ENCODE data around the gene EFNA4. TPM values are rescaled to one million over a fixed set of nuclear protein-coding genes. Genes with fewer than 3 reads are reported as not detected.

EFNA4 gene
- total RNA-seq, 1 experiment from 2014 or later: 17.0 TPM

DNA sequence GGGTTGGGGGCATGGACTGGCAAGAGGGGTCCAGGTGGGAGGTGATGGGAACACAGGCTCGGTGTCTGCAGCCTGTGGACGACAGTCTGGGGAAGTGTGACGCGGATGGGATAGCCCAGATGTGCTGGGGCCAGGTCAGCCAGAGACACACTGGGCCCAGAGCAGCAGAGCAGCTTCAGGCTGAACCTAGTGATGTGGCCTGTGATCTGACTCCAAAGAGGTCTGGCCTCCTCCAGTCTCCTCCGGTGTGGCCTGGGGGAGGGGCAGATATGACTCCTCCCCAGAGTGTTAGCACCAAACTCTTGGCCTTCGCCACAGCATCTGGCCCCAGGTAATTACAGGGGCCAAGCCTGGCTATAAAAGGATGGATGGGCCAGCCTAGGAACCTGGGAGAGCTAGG, 28.6 kb downstream of the EFNA4 start:
- ChIA-PET POLR2A (ENCODE audit: low non-redundant PET) (no interaction called here), CTCF (interaction anchor here (1.0 to 4.1 kb wide), 10 partner anchors 11 to 148 kb away, joined by 3 to 89 read pairs (median 6); partner anchors contain the start of genes KRTCAP2 and TRIM46)
- no peak for TF ChIP-seq EZH2 (IDR thresholded peaks at IDR 0.05; ENCODE audit: borderline replicate concordance, low read depth, low read length, poor library complexity, severe bottlenecking)
- TF ChIP-seq, protein P1, sequence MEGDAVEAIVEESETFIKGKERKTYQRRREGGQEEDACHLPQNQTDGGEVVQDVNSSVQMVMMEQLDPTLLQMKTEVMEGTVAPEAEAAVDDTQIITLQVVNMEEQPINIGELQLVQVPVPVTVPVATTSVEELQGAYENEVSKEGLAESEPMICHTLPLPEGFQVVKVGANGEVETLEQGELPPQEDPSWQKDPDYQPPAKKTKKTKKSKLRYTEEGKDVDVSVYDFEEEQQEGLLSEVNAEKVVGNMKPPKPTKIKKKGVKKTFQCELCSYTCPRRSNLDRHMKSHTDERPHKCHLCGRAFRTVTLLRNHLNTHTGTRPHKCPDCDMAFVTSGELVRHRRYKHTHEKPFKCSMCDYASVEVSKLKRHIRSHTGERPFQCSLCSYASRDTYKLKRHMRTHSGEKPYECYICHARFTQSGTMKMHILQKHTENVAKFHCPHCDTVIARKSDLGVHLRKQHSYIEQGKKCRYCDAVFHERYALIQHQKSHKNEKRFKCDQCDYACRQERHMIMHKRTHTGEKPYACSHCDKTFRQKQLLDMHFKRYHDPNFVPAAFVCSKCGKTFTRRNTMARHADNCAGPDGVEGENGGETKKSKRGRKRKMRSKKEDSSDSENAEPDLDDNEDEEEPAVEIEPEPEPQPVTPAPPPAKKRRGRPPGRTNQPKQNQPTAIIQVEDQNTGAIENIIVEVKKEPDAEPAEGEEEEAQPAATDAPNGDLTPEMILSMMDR (conservative IDR thresholded peaks at IDR 0.05; ENCODE audit: low read depth, low read length): no peak
- intact Hi-C loops (cut with micrococcal nuclease; ENCODE audit: unreplicated experiment): loop anchor here (5.0 kb wide), 1 partner anchor 35 kb away; the partner anchor contains the start of gene EFNA1
- Histone ChIP-seq H3K9me3 (ENCODE audit: low read depth, low read length, poor library complexity, severe bottlenecking) (no peaks in the 10 kb centered on the region), H3K27ac (ENCODE audit: low read depth, low read length, poor library complexity, severe bottlenecking) (no peak overlapping the region), H3K4me1 (ENCODE audit: insufficient read depth, low read length, poor library complexity, severe bottlenecking) (peaks cover 7% of the 10 kb centered on the region), H3K36me3 (ENCODE audit: insufficient read depth, low read length, poor library complexity, severe bottlenecking) (no peaks in the 10 kb centered on the region), H3K27me3 (replicated peaks; ENCODE audit: insufficient read depth, low read depth, low read length, poor library complexity) (no peaks in the 10 kb centered on the region), H3K4me3 (ENCODE audit: low read depth, low read length, poor library complexity, severe bottlenecking) (no peak overlapping the region)
- no TSS peak for BruUV-seq (replicated peaks)
- DNase-seq (ENCODE audit: low spot score): no peak

DNA sequence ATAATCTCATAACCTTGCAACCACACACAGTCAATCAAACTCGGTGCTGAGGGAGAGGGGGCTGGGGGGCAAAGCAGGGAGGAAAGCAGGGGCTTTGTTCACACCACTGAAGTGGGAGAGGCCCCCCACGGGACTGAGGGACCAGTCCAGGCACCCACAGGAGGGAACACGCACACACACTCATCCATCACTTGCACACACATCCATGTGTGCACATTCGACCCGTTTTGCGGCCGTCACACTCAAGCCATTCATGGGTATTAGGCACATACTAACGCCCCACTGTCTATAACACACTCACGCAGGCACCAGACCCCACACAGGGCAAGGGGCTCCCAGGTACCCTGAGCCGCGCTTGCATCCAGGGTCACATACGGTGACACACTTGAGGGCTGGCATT, 29.1 kb downstream of the EFNA4 start:
- ChIA-PET CTCF (interaction anchor here (1.0 kb wide), 1 partner anchor 76 kb away, joined by 4 read pairs; no protein-coding TSS in a partner anchor), POLR2A (ENCODE audit: low non-redundant PET) (no interaction called here)
- H3K4me1 ChIP-seq (ENCODE audit: insufficient read depth, low read length, poor library complexity, severe bottlenecking): peaks cover 7% of the 10 kb centered on the region
- no TSS peak for BruUV-seq (replicated peaks)
- no peaks in the 10 kb centered on the region for H3K27me3 ChIP-seq (replicated peaks; ENCODE audit: insufficient read depth, low read depth, low read length, poor library complexity)
- H3K27ac ChIP-seq (ENCODE audit: low read depth, low read length, poor library complexity, severe bottlenecking): no peak overlapping the region
- H3K4me3 ChIP-seq (ENCODE audit: low read depth, low read length, poor library complexity, severe bottlenecking): no peak overlapping the region
- TF ChIP-seq, protein P1 (conservative IDR thresholded peaks at IDR 0.05; ENCODE audit: low read depth, low read length): no peak
- TF ChIP-seq EZH2 (IDR thresholded peaks at IDR 0.05; ENCODE audit: borderline replicate concordance, low read depth, low read length, poor library complexity, severe bottlenecking): no peak
- DNase-seq (ENCODE audit: low spot score): no peak
- intact Hi-C loops (cut with micrococcal nuclease; ENCODE audit: unreplicated experiment): loop anchor here (5.0 kb wide), 1 partner anchor 35 kb away; the partner anchor contains the start of gene EFNA1
- H3K36me3 ChIP-seq (ENCODE audit: insufficient read depth, low read length, poor library complexity, severe bottlenecking): no peaks in the 10 kb centered on the region
- H3K9me3 ChIP-seq (ENCODE audit: low read depth, low read length, poor library complexity, severe bottlenecking): no peaks in the 10 kb centered on the region

DNA sequence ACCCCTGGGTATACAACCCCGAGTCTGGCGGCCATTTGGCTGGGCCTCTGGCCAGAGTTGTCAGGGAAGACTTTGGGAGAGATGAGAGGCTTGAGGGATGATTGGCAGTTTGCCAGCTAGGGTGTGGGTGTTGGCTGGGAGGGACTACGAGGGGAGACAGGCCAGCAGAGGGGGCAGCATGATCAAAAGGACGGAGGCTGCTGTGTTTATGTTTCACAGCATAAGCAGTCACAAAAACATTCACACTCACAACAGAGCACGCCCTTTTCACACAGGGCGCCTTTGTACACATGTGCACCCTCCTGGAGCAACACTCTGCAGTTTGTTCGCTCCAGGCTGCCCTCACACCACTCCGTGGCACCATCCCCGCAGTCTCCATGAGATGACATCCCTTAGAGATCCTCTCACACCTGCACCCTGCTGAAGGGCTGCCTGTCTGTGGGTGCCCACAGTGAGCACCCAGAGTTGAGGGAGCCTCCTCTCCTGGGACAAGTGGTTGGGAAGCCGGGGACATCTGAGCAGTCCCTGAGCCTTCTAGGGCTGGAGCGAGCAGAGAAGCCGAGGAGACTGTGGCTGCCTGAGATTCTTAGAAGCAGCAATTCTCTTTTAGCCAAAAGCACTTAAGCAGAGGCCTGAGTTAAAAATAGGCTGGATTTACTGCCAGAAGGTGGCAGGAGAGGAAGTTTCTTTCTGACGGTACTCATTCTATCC, 30.5 kb downstream of the EFNA4 start:
- H3K4me3 ChIP-seq (ENCODE audit: low read depth, low read length, poor library complexity, severe bottlenecking): no peak overlapping the region
- H3K36me3 ChIP-seq (ENCODE audit: insufficient read depth, low read length, poor library complexity, severe bottlenecking): no peaks in the 10 kb centered on the region
- intact Hi-C loops (cut with micrococcal nuclease; ENCODE audit: unreplicated experiment): loop anchor here (5.0 kb wide), 1 partner anchor 33 kb away; the partner anchor contains the start of gene EFNA1
- TF ChIP-seq, protein P1 (conservative IDR thresholded peaks at IDR 0.05; ENCODE audit: low read depth, low read length): peak; percentile 60
- TF ChIP-seq EZH2 (IDR thresholded peaks at IDR 0.05; ENCODE audit: borderline replicate concordance, low read depth, low read length, poor library complexity, severe bottlenecking): no peak
- ChIA-PET POLR2A (ENCODE audit: low non-redundant PET) (no interaction called here), CTCF (interaction anchor here (1.0 to 2.4 kb wide), 3 partner anchors 73 to 79 kb away, joined by 3 to 11 read pairs (median 4); partner anchors contain the start of gene KRTCAP2)
- DNase-seq (ENCODE audit: low spot score): peak; percentile 62
- BruUV-seq (replicated peaks): no TSS peak
- peaks cover 7% of the 10 kb centered on the region for H3K4me1 ChIP-seq (ENCODE audit: insufficient read depth, low read length, poor library complexity, severe bottlenecking)
- H3K9me3 ChIP-seq (ENCODE audit: low read depth, low read length, poor library complexity, severe bottlenecking): no peaks in the 10 kb centered on the region
- H3K27me3 ChIP-seq (replicated peaks; ENCODE audit: insufficient read depth, low read depth, low read length, poor library complexity): no peaks in the 10 kb centered on the region
- H3K27ac ChIP-seq (ENCODE audit: low read depth, low read length, poor library complexity, severe bottlenecking): no peak overlapping the region
